Upper lobe of right lung (tissue), 1 donor: Measurements from ENCODE around the gene PDHX. TPM values are rescaled to one million over a fixed set of nuclear protein-coding genes. Genes with fewer than 3 reads are reported as not detected.

Source experiments
- ATAC-seq: fragments of 200-7000 bp; cut with Tn5 transposase; one replicate; pipeline ENCODE4 v1.9.1; 2020; ENCODE audit warnings: mild to moderate bottlenecking, moderate library complexity
- DNase-seq: peaks from one replicate; pipeline ENCODE4 v3.0.0-alpha.2; 2020
- H3K27ac ChIP-seq: fragments of 200-600 bp; one replicate; pipeline ENCODE4 v1.8.0; 2022
- H3K27me3 ChIP-seq: fragments of 200-600 bp; one replicate; pipeline ENCODE4 v1.8.0; 2022; ENCODE audit warnings: mild to moderate bottlenecking
- H3K36me3 ChIP-seq: fragments of 200-600 bp; one replicate; pipeline ENCODE4 v1.8.0; 2022
- H3K4me1 ChIP-seq: fragments of 200-600 bp; one replicate; pipeline ENCODE4 v1.8.0; 2022
- H3K4me3 ChIP-seq: fragments of 200-600 bp; one replicate; pipeline ENCODE4 v1.8.0; 2022; ENCODE audit warnings: mild to moderate bottlenecking
- H3K9me3 ChIP-seq: fragments of 200-600 bp; one replicate; pipeline ENCODE4 v1.8.0; 2022
- CTCF ChIP-seq: fragments of 200-600 bp; IDR thresholded peaks from one replicate; pipeline ENCODE4 v1.8.0; 2022; ENCODE audit warnings: antibody characterized with exemption
- intact Hi-C: fragments of 100-400 bp; cut with DNase I; formaldehyde crosslinking; loops from one replicate; pipeline ENCODE4 v1.11.0; 2022
- total RNA-seq: library from RNA; stranded (reverse); fragmentation: NEBNext Ultra II Directional; extraction: Animal tissue kit (Norgen Biotek cat#: 25700); gene quantifications from one replicate; pipeline ENCODE4 v1.2.1, GENCODE V29; 2021
- donor health status: DM: no; HTN: yes; CAD: no; lungs with severe emphysema.

The PDHX gene
- total RNA-seq, 1 donor from 2014 or later: 40.8 TPM

GRCh38 chr11:34972892-34973291 is 56.5 kb downstream of the PDHX start:
- DNase-seq: no peak
- H3K27ac ChIP-seq: no peak overlapping the region
- no peak for TF ChIP-seq CTCF
- intact Hi-C loops: no loop called here
- no peak overlapping the region for H3K4me3 ChIP-seq
- H3K9me3 ChIP-seq: no peaks in the 10 kb centered on the region
- ATAC-seq: no peak
- H3K4me1 ChIP-seq: peaks cover 9% of the 10 kb centered on the region
- peaks cover 21% of the 10 kb centered on the region for H3K36me3 ChIP-seq
- H3K27me3 ChIP-seq: no peaks in the 10 kb centered on the region

- no peaks in the 10 kb centered on the region for H3K9me3 ChIP-seq
- H3K27me3 ChIP-seq: no peaks in the 10 kb centered on the region
- intact Hi-C loops: no loop called here
- H3K36me3 ChIP-seq: peaks cover 6% of the 10 kb centered on the region
- H3K4me1 ChIP-seq: peaks cover 9% of the 10 kb centered on the region
- TF ChIP-seq CTCF: no peak
- H3K4me3 ChIP-seq: no peak overlapping the region
- no peak for DNase-seq
- ATAC-seq: no peak
- no peak overlapping the region for H3K27ac ChIP-seq
Measured at GRCh38 chr11:34975482-34975881, 59.1 kb downstream of the PDHX start.

- Histone ChIP-seq H3K36me3 (peaks cover 9% of the 10 kb centered on the region), H3K27ac (no peak overlapping the region), H3K9me3 (no peaks in the 10 kb centered on the region), H3K4me3 (no peak overlapping the region), H3K4me1 (peaks cover 9% of the 10 kb centered on the region), H3K27me3 (no peaks in the 10 kb centered on the region)
- intact Hi-C loops: no loop called here
- TF ChIP-seq CTCF: no peak
- DNase-seq: no peak
- ATAC-seq: no peak
Measured at GRCh38 chr11:34976496-34977088, 60.2 kb downstream of the PDHX start.

GRCh38 chr11:34977089-34977912 is 60.9 kb downstream of the PDHX start:
- Histone ChIP-seq H3K4me1 (peaks cover 9% of the 10 kb centered on the region), H3K9me3 (no peaks in the 10 kb centered on the region), H3K27ac (no peak overlapping the region), H3K4me3 (no peak overlapping the region), H3K36me3 (peaks cover 9% of the 10 kb centered on the region), H3K27me3 (no peaks in the 10 kb centered on the region)
- intact Hi-C loops: no loop called here
- DNase-seq: no peak
- no peak for TF ChIP-seq CTCF
- ATAC-seq: no peak

GRCh38 chr11:34978236-34979191 is 62.1 kb downstream of the PDHX start:
- H3K27ac ChIP-seq: no peak overlapping the region
- peaks cover 9% of the 10 kb centered on the region for H3K36me3 ChIP-seq
- H3K4me1 ChIP-seq: peaks cover 9% of the 10 kb centered on the region
- ATAC-seq (no peak), DNase-seq (no peak)
- H3K4me3 ChIP-seq: no peak overlapping the region
- H3K9me3 ChIP-seq: no peaks in the 10 kb centered on the region
- intact Hi-C loops: no loop called here
- no peaks in the 10 kb centered on the region for H3K27me3 ChIP-seq
- TF ChIP-seq CTCF: no peak
